Vagina (tissue), 2 donors: Measurements from ENCODE around the gene MANEA.

Experiments used
- CTCF ChIP-seq, 3 experiments: fragments of 450-650 bp in 2 of 3; fragments of 200-600 bp in 1 of 3; sonication (generic) in 1 of 3; IDR thresholded peaks; one replicate each; pipeline ENCODE4 v1.5.1; 2017 to 2019; ENCODE audit warnings: antibody characterized with exemption in 3 of 3, mild to moderate bottlenecking in 2 of 3, moderate library complexity in 2 of 3
- POLR2A ChIP-seq, 2 donors: fragments of 450-650 bp; IDR thresholded peaks; one replicate each; pipeline ENCODE4 v1.6.1; 2017; ENCODE audit warnings: antibody characterized with exemption in 2 of 2, mild to moderate bottlenecking in 2 of 2, moderate library complexity in 2 of 2

DNA sequence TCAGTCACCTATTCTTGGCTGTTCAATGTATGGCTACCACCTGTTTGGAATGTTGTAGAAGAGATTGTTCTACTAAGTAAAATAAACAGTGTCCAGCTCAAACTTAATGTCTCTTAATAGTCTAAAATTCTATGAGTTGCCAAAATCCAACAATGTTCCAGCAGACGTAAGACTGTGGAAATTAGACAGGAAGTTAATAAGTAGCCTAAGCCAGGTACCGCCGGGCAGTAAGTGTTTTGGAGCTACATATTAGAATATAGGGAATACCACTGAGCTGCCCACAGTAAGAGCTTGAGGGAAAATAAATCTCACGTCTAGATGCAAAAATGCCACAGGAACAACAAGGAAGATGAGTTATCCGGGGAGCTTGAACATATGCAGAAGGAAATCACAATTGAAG is 7.8 kb upstream of the MANEA start:
- no peak for TF ChIP-seq CTCF (IDR thresholded peaks at IDR 0.05)
- TF ChIP-seq POLR2A (IDR thresholded peaks at IDR 0.05) = no peak
